HL-60/S4 treated with phorbol 12-myristate 13-acetate at 8.2 ng/mL for 4 days and 3 days (cell line): ENCODE results near the gene INTS1.

ENCODE experiments used
- in situ Hi-C: fragments of 300-500 bp; cut with MboI; formaldehyde crosslinking; loops from 2 replicates; pipeline ENCODE4 v1.15.0; 2022; ENCODE audit warnings: low sequenced_read_pairs

The INTS1 gene

GRCh38 chr7:1490837-1491236, 13.4 kb downstream of the INTS1 start:
- in situ Hi-C loops = no loop called here

- in situ Hi-C loops = no loop called here
Observed at GRCh38 chr7:1489336-1489735, 14.9 kb downstream of the INTS1 start.

GRCh38 chr7:1488016-1488415, 16.2 kb downstream of the INTS1 start:
- in situ Hi-C loops = no loop called here

GRCh38 chr7:1487466-1487865, 16.7 kb downstream of the INTS1 start:
- in situ Hi-C loops = no loop called here

GRCh38 chr7:1486571-1486970, 17.6 kb downstream of the INTS1 start:
- in situ Hi-C loops = no loop called here

- in situ Hi-C loops = no loop called here
Observed at GRCh38 chr7:1485156-1485555, 19.0 kb downstream of the INTS1 start.

GRCh38 chr7:1484569-1484968, 19.6 kb downstream of the INTS1 start:
- in situ Hi-C loops = no loop called here

GRCh38 chr7:1483536-1484505, 20.4 kb downstream of the INTS1 start:
- in situ Hi-C loops = no loop called here

- in situ Hi-C loops = no loop called here
Observed at GRCh38 chr7:1483079-1483478, 21.1 kb downstream of the INTS1 start.

- in situ Hi-C loops = no loop called here
Observed at GRCh38 chr7:1481300-1481699, 22.9 kb downstream of the INTS1 start.

GRCh38 chr7:1480670-1481069, 23.5 kb downstream of the INTS1 start:
- in situ Hi-C loops = no loop called here

- in situ Hi-C loops = no loop called here
Observed at GRCh38 chr7:1479287-1479686, 24.9 kb downstream of the INTS1 start.

- in situ Hi-C loops = no loop called here
Observed at GRCh38 chr7:1478480-1478879, 25.7 kb downstream of the INTS1 start.

- in situ Hi-C loops = no loop called here
Observed at GRCh38 chr7:1476859-1477258, 27.3 kb downstream of the INTS1 start.

- in situ Hi-C loops = no loop called here
Observed at GRCh38 chr7:1475991-1476390, 28.2 kb downstream of the INTS1 start.

GRCh38 chr7:1475393-1475792, 28.8 kb downstream of the INTS1 start:
- in situ Hi-C loops = no loop called here

GRCh38 chr7:1474736-1475135, 29.5 kb downstream of the INTS1 start:
- in situ Hi-C loops = no loop called here

- in situ Hi-C loops = no loop called here
Observed at GRCh38 chr7:1473864-1474512, 30.2 kb downstream of the INTS1 start.

- in situ Hi-C loops = no loop called here
Observed at GRCh38 chr7:1470901-1471300, 33.3 kb downstream of the INTS1 start.

- in situ Hi-C loops = no loop called here
Observed at GRCh38 chr7:1468643-1469298, 35.4 kb downstream of the INTS1 start.

GRCh38 chr7:1468203-1468602, 36.0 kb downstream of the INTS1 start:
- in situ Hi-C loops = no loop called here
